B cell (primary cell): Measurements from ENCODE around the gene SERPINB6. TPM values are rescaled to one million over a fixed set of nuclear protein-coding genes. Genes with fewer than 3 reads are reported as not detected.

Source experiments
- ATAC-seq: fragments of 200-7000 bp; cut with Tn5 transposase; one replicate; pipeline ENCODE4 v1.10.0; 2021; ENCODE audit warnings: low read depth, mild to moderate bottlenecking, moderate number of reproducible peaks, moderate library complexity
- CTCF ChIA-PET: fragments of 350-600 bp; sonication (Branson Sonifier 250); formaldehyde crosslinking; loops from one replicate; lab custom pipeline; 2021; ENCODE audit warnings: antibody characterized with exemption, inconsistent platforms; lab: Charles Lee
- POLR2A ChIA-PET: fragments of 350-600 bp; sonication (Branson Sonifier 250); formaldehyde crosslinking; loops from one replicate; lab custom pipeline; 2021; ENCODE audit warnings: antibody characterized with exemption; lab: Charles Lee
- DNase-seq: peaks from one replicate; pipeline ENCODE4 v3.0.0; 2013
- H2AFZ ChIP-seq: 2 replicates; pipeline ENCODE4 v1.6.1; 2012; ENCODE audit warnings: mild to moderate bottlenecking, low read depth, low read length; ENCODE audit not compliant: insufficient read depth, poor library complexity, severe bottlenecking
- H3K27ac ChIP-seq, 2 donors: 1 replicate in 1 of 2; 2 replicates in 1 of 2; pipeline ENCODE4 v1.5.1; 2012 to 2013; ENCODE audit warnings: low read length in 2 of 2, mild to moderate bottlenecking in 2 of 2, moderate library complexity in 1 of 2
- H3K27me3 ChIP-seq, 4 experiments: fragments of 200-600 bp in 1 of 4; sonication (generic) in 1 of 4; replicated peaks in 1 of 4; 1 replicate in 2 of 4; 2 replicates in 2 of 4; pipeline versions ENCODE4 v1.6.1 to v1.7.0; 2013 to 2016; ENCODE audit warnings: low read length in 3 of 4, mild to moderate bottlenecking in 2 of 4, mixed read lengths in 1 of 4, moderate library complexity in 1 of 4; ENCODE audit not compliant: insufficient read depth in 4 of 4, control insufficient read depth in 3 of 4; ENCODE audit errors: control extremely low read depth in 1 of 4
- H3K36me3 ChIP-seq, 2 experiments: replicated peaks in 1 of 2; 1 replicate in 1 of 2; 2 replicates in 1 of 2; pipeline versions ENCODE4 v1.6.1 to v1.7.1; 2013; ENCODE audit warnings: low read length in 1 of 2; ENCODE audit not compliant: insufficient read depth in 2 of 2, control insufficient read depth in 1 of 2; ENCODE audit errors: control extremely low read depth in 1 of 2, extremely low read depth in 1 of 2
- H3K4me1 ChIP-seq, 2 donors: fragments of 200-600 bp in 1 of 2; sonication (generic) in 1 of 2; 1 replicate in 1 of 2; 2 replicates in 1 of 2; pipeline versions ENCODE4 v1.5.1 to v1.6.1; 2013 to 2017; ENCODE audit warnings: low read length in 2 of 2; ENCODE audit not compliant: control insufficient read depth in 2 of 2, insufficient read depth in 2 of 2
- H3K4me2 ChIP-seq: replicated peaks from 2 replicates; pipeline ENCODE3; 2012; ENCODE audit warnings: mild to moderate bottlenecking, low read depth, low read length; ENCODE audit not compliant: poor library complexity, severe bottlenecking
- H3K4me3 ChIP-seq, 5 experiments: fragments of 200-600 bp in 1 of 5; sonication (generic) in 1 of 5; 1 replicate in 3 of 5; 2 replicates in 2 of 5; pipeline versions ENCODE4 v1.5.1 to v1.7.0; 2011 to 2016; ENCODE audit warnings: low read length in 4 of 5, mild to moderate bottlenecking in 4 of 5, low read depth in 2 of 5, control low read depth in 1 of 5, moderate library complexity in 1 of 5; ENCODE audit not compliant: insufficient read depth in 1 of 5; ENCODE audit errors: control extremely low read depth in 1 of 5, extremely low read depth in 1 of 5
- H3K79me2 ChIP-seq: fragments of 200-600 bp; sonication (generic); one replicate; pipeline ENCODE4 v1.6.0; 2016; ENCODE audit warnings: low read length; ENCODE audit not compliant: control insufficient read depth, insufficient read depth
- H3K9ac ChIP-seq: fragments of 200-600 bp; sonication (generic); 2 replicates; pipeline ENCODE4 v1.6.1; 2017; ENCODE audit warnings: mild to moderate bottlenecking, low read length, moderate library complexity
- H3K9me3 ChIP-seq, 3 donors: one replicate each; pipeline versions ENCODE4 v1.6.1 to v1.7.1; 2013; ENCODE audit warnings: low read length in 2 of 3; ENCODE audit not compliant: control insufficient read depth in 2 of 3, insufficient read depth in 1 of 3; ENCODE audit errors: control extremely low read depth in 1 of 3
- H4K20me1 ChIP-seq: 2 replicates; pipeline ENCODE4 v1.6.0; 2012; ENCODE audit warnings: mild to moderate bottlenecking, low read length; ENCODE audit not compliant: insufficient read depth, control insufficient read depth, poor library complexity, severe bottlenecking
- H3K27ac Mint-ChIP-seq: one replicate; pipeline ENCODE4 v1.8.0; 2021; ENCODE audit warnings: mixed read lengths
- H3K27me3 Mint-ChIP-seq: one replicate; pipeline ENCODE4 v1.8.0; 2021; ENCODE audit warnings: mixed read lengths
- H3K4me1 Mint-ChIP-seq: one replicate; pipeline ENCODE4 v1.8.0; 2021; ENCODE audit warnings: mixed read lengths
- H3K4me3 Mint-ChIP-seq: one replicate; pipeline ENCODE4 v1.8.0; 2021; ENCODE audit warnings: mixed read lengths
- H3K9me3 Mint-ChIP-seq: one replicate; pipeline ENCODE4 v1.8.0; 2022; ENCODE audit warnings: mixed read lengths; ENCODE audit not compliant: insufficient read depth
- EZH2 ChIP-seq: IDR thresholded peaks from 2 replicates; pipeline ENCODE4 v1.6.1; 2012; ENCODE audit warnings: borderline replicate concordance, low read depth, mild to moderate bottlenecking, moderate library complexity, low read length; ENCODE audit not compliant: insufficient read depth, poor library complexity, severe bottlenecking
- WGBS: methylation state at CpG from one replicate; pipeline ENCODE4 v1.1.5; 2013; ENCODE audit warnings: missing lambda C conversion rate; ENCODE audit not compliant: insufficient coverage; 5-methylcytosine and 5-hydroxymethylcytosine counted together
- intact Hi-C: fragments of 100-400 bp; cut with micrococcal nuclease; formaldehyde crosslinking; loops from one replicate; pipeline ENCODE4 v1.10.0; 2022
- polyA plus RNA-seq: library from polyadenylated mRNA; depleted of rRNA; stranded (reverse); fragments of >200 nt; gene quantifications from 2 replicates; pipeline ENCODE4 v1.2.3, GENCODE V29; 2012
- total RNA-seq, 2 donors: library from RNA; stranded (reverse); fragments of 120-200 nt in 1 of 2; gene quantifications; 1 replicate in 1 of 2; 2 replicates in 1 of 2; pipeline versions ENCODE4 v1.2.3 to v1.2.4, GENCODE V29; 2013 to 2022
- TF ChIP-seq, protein P1 (sequence below): fragments of 200-600 bp; IDR thresholded peaks from one replicate; pipeline ENCODE4 v1.8.0; 2022; ENCODE audit warnings: antibody characterized with exemption, mild to moderate bottlenecking

Gene SERPINB6
- total and polyA plus RNA-seq, 2 donors (not counting 1 experiment from before 2014, with no cell fraction given): 35.2 to 58.5 TPM

DNA sequence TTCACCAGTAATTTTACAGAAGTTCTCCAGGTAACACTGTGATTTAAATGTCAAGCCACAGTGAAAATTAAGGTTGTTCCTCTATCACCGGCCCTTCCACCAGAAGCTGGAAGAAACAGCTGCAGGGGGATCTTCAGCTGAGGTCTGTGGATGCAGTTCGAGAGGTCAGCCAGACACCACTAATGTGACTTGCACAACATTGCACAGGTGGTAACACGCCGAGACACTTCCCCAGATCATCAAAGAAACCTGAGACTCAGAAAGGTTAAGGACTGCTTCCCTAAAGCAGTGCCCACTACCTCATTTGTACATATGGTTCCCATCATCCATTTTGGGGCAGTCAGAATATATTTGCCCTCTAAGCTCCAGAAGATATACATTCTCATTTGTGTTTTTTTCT is 60.2 kb downstream of the SERPINB6 start:
- ATAC-seq: peak; percentile 83
- peak overlapping the region; percentile 46 for H3K4me2 ChIP-seq
- H3K9me3 ChIP-seq: no peaks in the 10 kb centered on the region
- no peaks in the 10 kb centered on the region for H3K27me3 ChIP-seq
- H3K27ac Mint-ChIP-seq: peak overlapping the region; percentile 85
- H3K36me3 ChIP-seq: no peaks in the 10 kb centered on the region
- H4K20me1 ChIP-seq: no peaks in the 10 kb centered on the region
- H3K4me3 ChIP-seq: no peak overlapping the region
- H3K27me3 Mint-ChIP-seq: no peaks in the 10 kb centered on the region
- H3K4me3 Mint-ChIP-seq: peak overlapping the region; percentile 64
- POLR2A ChIA-PET: interaction anchor here (0.9 to 2.0 kb wide), 10 partner anchors 8 to 120 kb away, joined by 3 to 10 read pairs (median 6); partner anchors contain the start of genes SERPINB1 and SERPINB9
- CTCF ChIA-PET: interaction anchor here (0.6 to 2.0 kb wide), 35 partner anchors 9 to 144 kb away, joined by 3 to 165 read pairs (median 5); partner anchors contain the start of genes SERPINB1 and SERPINB9
- WGBS: 0% methylated on average over 3 of the region's 4 CpGs
- H3K4me1 ChIP-seq: peaks cover 24 to 27% of the 10 kb centered on the region in 2 donors
- intact Hi-C loops: loop anchor here (1.0 kb wide), 6 partner anchors 8 to 120 kb away; partner anchors contain the start of gene SERPINB9
- H3K27ac ChIP-seq: peak overlapping the region; percentile 54 to 62
- no peak overlapping the region for H3K9ac ChIP-seq
- TF ChIP-seq EZH2: no peak
- TF ChIP-seq, protein P1, sequence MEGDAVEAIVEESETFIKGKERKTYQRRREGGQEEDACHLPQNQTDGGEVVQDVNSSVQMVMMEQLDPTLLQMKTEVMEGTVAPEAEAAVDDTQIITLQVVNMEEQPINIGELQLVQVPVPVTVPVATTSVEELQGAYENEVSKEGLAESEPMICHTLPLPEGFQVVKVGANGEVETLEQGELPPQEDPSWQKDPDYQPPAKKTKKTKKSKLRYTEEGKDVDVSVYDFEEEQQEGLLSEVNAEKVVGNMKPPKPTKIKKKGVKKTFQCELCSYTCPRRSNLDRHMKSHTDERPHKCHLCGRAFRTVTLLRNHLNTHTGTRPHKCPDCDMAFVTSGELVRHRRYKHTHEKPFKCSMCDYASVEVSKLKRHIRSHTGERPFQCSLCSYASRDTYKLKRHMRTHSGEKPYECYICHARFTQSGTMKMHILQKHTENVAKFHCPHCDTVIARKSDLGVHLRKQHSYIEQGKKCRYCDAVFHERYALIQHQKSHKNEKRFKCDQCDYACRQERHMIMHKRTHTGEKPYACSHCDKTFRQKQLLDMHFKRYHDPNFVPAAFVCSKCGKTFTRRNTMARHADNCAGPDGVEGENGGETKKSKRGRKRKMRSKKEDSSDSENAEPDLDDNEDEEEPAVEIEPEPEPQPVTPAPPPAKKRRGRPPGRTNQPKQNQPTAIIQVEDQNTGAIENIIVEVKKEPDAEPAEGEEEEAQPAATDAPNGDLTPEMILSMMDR: no peak
- peak; percentile 78 for DNase-seq
- peaks cover 12% of the 10 kb centered on the region for H3K79me2 ChIP-seq
- H3K4me1 Mint-ChIP-seq: peaks cover 36% of the 10 kb centered on the region
- no peaks in the 10 kb centered on the region for H3K9me3 Mint-ChIP-seq
- no peak overlapping the region for H2AFZ ChIP-seq

- Histone ChIP-seq H4K20me1 (no peaks in the 10 kb centered on the region), H3K27me3 (no peaks in the 10 kb centered on the region), H3K4me3 (no peak overlapping the region), H3K4me1 (peaks cover 24 to 27% of the 10 kb centered on the region in 2 donors), H3K79me2 (peaks cover 12% of the 10 kb centered on the region), H3K4me2 (peak overlapping the region; percentile 15), H3K27ac (peak overlapping the region in 1 of 2 donors; percentile 34), H2AFZ (no peak overlapping the region), H3K9ac (no peak overlapping the region), H3K9me3 (no peaks in the 10 kb centered on the region), H3K36me3 (no peaks in the 10 kb centered on the region)
- DNase-seq (no peak), ATAC-seq (no peak)
- peak overlapping the region; percentile 37 for H3K4me3 Mint-ChIP-seq
- ChIA-PET POLR2A (interaction anchor here (1.0 kb wide), 1 partner anchor 68 kb away, joined by 3 read pairs; the partner anchor contains the start of gene SERPINB1), CTCF (interaction anchor here (0.7 to 1.1 kb wide), 5 partner anchors 10 to 65 kb away, joined by 3 read pairs; no protein-coding TSS in a partner anchor)
- peak overlapping the region; percentile 86 for H3K27ac Mint-ChIP-seq
- peaks cover 36% of the 10 kb centered on the region for H3K4me1 Mint-ChIP-seq
- WGBS: 91% methylated on average over 4 of the region's 4 CpGs
- intact Hi-C loops: no loop called here
- no peaks in the 10 kb centered on the region for H3K9me3 Mint-ChIP-seq
- H3K27me3 Mint-ChIP-seq: no peaks in the 10 kb centered on the region
- TF ChIP-seq, protein P1: no peak
- no peak for TF ChIP-seq EZH2
Measured at GRCh38 chr6:2909718-2910117, 61.6 kb downstream of the SERPINB6 start.
